ENCODE results near the gene GMFB. TPM values are rescaled to one million over a fixed set of nuclear protein-coding genes. Genes with fewer than 3 reads are reported as not detected.
"Not testable (repeated sequence)": the region's sequence is repeated elsewhere in the genome, so short reads cannot be mapped to it uniquely, and the experiment has no call there.

Gene GMFB
- total RNA-seq, 1 experiment from 2014 or later: 53.3 TPM

GRCh38 chr14:54446161-54446693 is 42.6 kb downstream of the GMFB start:
- Mint-ChIP-seq H3K27me3 (ENCODE audit: insufficient read depth, unreplicated experiment) (no peaks in the 10 kb centered on the region), H3K36me3 (ENCODE audit: insufficient read depth, unreplicated experiment) (no peaks in the 10 kb centered on the region), H3K4me3 (ENCODE audit: unreplicated experiment) (peak overlapping the region; percentile 36), H3K27ac (ENCODE audit: low read depth, unreplicated experiment) (peak overlapping the region; percentile 78), H3K4me1 (ENCODE audit: insufficient read depth, unreplicated experiment) (peaks cover 29% of the 10 kb centered on the region), H3K9me3 (ENCODE audit: unreplicated experiment) (no peaks in the 10 kb centered on the region)
- no peak for TF ChIP-seq CTCF (IDR thresholded peaks at IDR 0.05; ENCODE audit: unreplicated experiment)
- POLR2A ChIA-PET: interaction anchor here (0.5 to 4.4 kb wide), 19 partner anchors 8 to 1543 kb away, joined by 3 to 100 read pairs (median 5); partner anchors contain the start of genes CDKN3, CGRRF1, GMFB and MAPK1IP1L
- intact Hi-C loops (cut with micrococcal nuclease): no loop called here
- CTCF ChIA-PET: interaction anchor here (0.6 to 1.5 kb wide), 5 partner anchors 11 to 43 kb away, joined by 3 to 8 read pairs (median 5); no protein-coding TSS in a partner anchor
- BruUV-seq (replicated peaks): no TSS peak
- peak; percentile 97 for DNase-seq (ENCODE audit: unreplicated experiment)

GRCh38 chr14:54444681-54445080 is 44.1 kb downstream of the GMFB start:
- intact Hi-C loops (cut with micrococcal nuclease): no loop called here

GRCh38 chr14:54443981-54444380 is 44.8 kb downstream of the GMFB start:
- peaks cover 24% of the 10 kb centered on the region for H3K4me1 Mint-ChIP-seq (ENCODE audit: insufficient read depth, unreplicated experiment)
- DNase-seq (ENCODE audit: unreplicated experiment): no peak
- POLR2A ChIA-PET: interaction anchor here (0.8 to 4.4 kb wide), 2 partner anchors 44 to 50 kb away, joined by 3 to 100 read pairs; partner anchors contain the start of gene GMFB
- no peak for TF ChIP-seq CTCF (IDR thresholded peaks at IDR 0.05; ENCODE audit: unreplicated experiment)
- H3K9me3 Mint-ChIP-seq (ENCODE audit: unreplicated experiment): no peaks in the 10 kb centered on the region
- peaks cover 8% of the 10 kb centered on the region for H3K36me3 Mint-ChIP-seq (ENCODE audit: insufficient read depth, unreplicated experiment)
- H3K27ac Mint-ChIP-seq (ENCODE audit: low read depth, unreplicated experiment): no peak overlapping the region
- intact Hi-C loops (cut with micrococcal nuclease): no loop called here
- H3K27me3 Mint-ChIP-seq (ENCODE audit: insufficient read depth, unreplicated experiment): no peaks in the 10 kb centered on the region
- no peak overlapping the region for H3K4me3 Mint-ChIP-seq (ENCODE audit: unreplicated experiment)
- BruUV-seq (replicated peaks): no TSS peak
- CTCF ChIA-PET: interaction anchor here (0.7 to 2.9 kb wide), 3 partner anchors 12 to 331 kb away, joined by 3 to 20 read pairs (median 5); partner anchors contain the start of gene GMFB

More at GRCh38 chr14:54444681-54445080, 44.1 kb downstream of the GMFB start:
- TF ChIP-seq CTCF (IDR thresholded peaks at IDR 0.05; ENCODE audit: unreplicated experiment): no peak
- H3K4me3 Mint-ChIP-seq (ENCODE audit: unreplicated experiment): no peak overlapping the region
- ChIA-PET POLR2A (interaction anchor here (0.5 to 4.4 kb wide), 2 partner anchors 43 to 1302 kb away, joined by 5 to 100 read pairs; partner anchors contain the start of gene GMFB), CTCF (interaction anchor here (0.7 to 2.9 kb wide), 3 partner anchors 13 to 330 kb away, joined by 3 to 20 read pairs (median 5); partner anchors contain the start of gene GMFB)
- H3K4me1 Mint-ChIP-seq (ENCODE audit: insufficient read depth, unreplicated experiment): peaks cover 24% of the 10 kb centered on the region
- no peaks in the 10 kb centered on the region for H3K27me3 Mint-ChIP-seq (ENCODE audit: insufficient read depth, unreplicated experiment)
- H3K9me3 Mint-ChIP-seq (ENCODE audit: unreplicated experiment): no peaks in the 10 kb centered on the region
- BruUV-seq (replicated peaks): no TSS peak
- no peak for DNase-seq (ENCODE audit: unreplicated experiment)
- H3K36me3 Mint-ChIP-seq (ENCODE audit: insufficient read depth, unreplicated experiment): peaks cover 3% of the 10 kb centered on the region
- peak overlapping the region; percentile 42 for H3K27ac Mint-ChIP-seq (ENCODE audit: low read depth, unreplicated experiment)

- H3K27me3 Mint-ChIP-seq (ENCODE audit: insufficient read depth, unreplicated experiment); H3K27ac Mint-ChIP-seq (ENCODE audit: low read depth, unreplicated experiment); DNase-seq (ENCODE audit: unreplicated experiment); H3K36me3 Mint-ChIP-seq (ENCODE audit: insufficient read depth, unreplicated experiment); BruUV-seq (replicated peaks); H3K9me3 Mint-ChIP-seq (ENCODE audit: unreplicated experiment); H3K4me3 Mint-ChIP-seq (ENCODE audit: unreplicated experiment); intact Hi-C loops (cut with micrococcal nuclease): not testable (repeated sequence)
- peaks cover 30% of the 10 kb centered on the region for H3K4me1 Mint-ChIP-seq (ENCODE audit: insufficient read depth, unreplicated experiment)
- POLR2A ChIA-PET: interaction anchor here (1.1 to 6.0 kb wide), 2 partner anchors 11 to 45 kb away, joined by 4 to 58 read pairs; partner anchors contain the start of gene GMFB
- CTCF ChIA-PET: interaction anchor here (0.6 to 2.9 kb wide), 5 partner anchors 17 to 266 kb away, joined by 3 to 20 read pairs (median 4); partner anchors contain the start of gene GMFB
These were observed 45.8 kb downstream of the GMFB start for GRCh38 chr14:54442961-54443360.
